ENCODE measurements around the gene TMEM53.

Gene TMEM53

GRCh38 chr1:44696101-44696500, 21.8 kb upstream of the TMEM53 start:
- no peak overlapping the region for H3K27ac ChIP-seq (ENCODE audit: low read length)
- H3K36me3 ChIP-seq (ENCODE audit: control insufficient read depth, low read depth, low read length): no peaks in the 10 kb centered on the region
- no peaks in the 10 kb centered on the region for H3K27me3 ChIP-seq (ENCODE audit: control insufficient read depth, insufficient read depth, low read length)
- H3K4me1 ChIP-seq (ENCODE audit: control insufficient read depth, low read depth, low read length): no peaks in the 10 kb centered on the region
- no peak overlapping the region for H3K9ac ChIP-seq (ENCODE audit: low read length)
- no peak overlapping the region for H3K4me3 ChIP-seq (ENCODE audit: low read length)
- H3K9me3 ChIP-seq (ENCODE audit: control insufficient read depth, low read depth, low read length): no peaks in the 10 kb centered on the region

DNA sequence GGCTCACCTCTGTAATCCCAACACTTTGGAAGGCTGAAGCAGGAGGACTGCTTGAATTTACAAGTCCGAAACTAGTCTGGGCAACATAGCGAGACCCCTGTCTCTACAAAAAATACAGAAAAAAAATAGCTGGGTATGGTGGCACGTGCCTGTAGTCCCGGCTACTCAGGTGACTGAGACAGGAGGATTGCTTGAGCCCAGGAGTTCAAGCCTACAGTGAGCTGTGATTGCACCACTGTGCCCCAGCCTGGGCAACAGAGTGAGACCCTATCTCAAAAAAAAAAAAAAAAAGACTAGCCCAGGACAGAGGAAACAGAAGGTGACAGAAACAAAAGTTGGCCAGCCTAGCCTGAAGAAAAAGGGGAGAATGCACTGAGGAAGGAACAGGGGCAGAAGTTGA, 21.4 kb upstream of the TMEM53 start:
- H3K27me3 ChIP-seq (ENCODE audit: control insufficient read depth, insufficient read depth, low read length): no peaks in the 10 kb centered on the region
- H3K27ac ChIP-seq (ENCODE audit: low read length): no peak overlapping the region
- no peak overlapping the region for H3K4me3 ChIP-seq (ENCODE audit: low read length)
- H3K36me3 ChIP-seq (ENCODE audit: control insufficient read depth, low read depth, low read length): no peaks in the 10 kb centered on the region
- H3K9ac ChIP-seq (ENCODE audit: low read length): no peak overlapping the region
- no peaks in the 10 kb centered on the region for H3K9me3 ChIP-seq (ENCODE audit: control insufficient read depth, low read depth, low read length)
- H3K4me1 ChIP-seq (ENCODE audit: control insufficient read depth, low read depth, low read length): no peaks in the 10 kb centered on the region

GRCh38 chr1:44694863-44695478, 20.7 kb upstream of the TMEM53 start:
- no peaks in the 10 kb centered on the region for H3K27me3 ChIP-seq (ENCODE audit: control insufficient read depth, insufficient read depth, low read length)
- no peaks in the 10 kb centered on the region for H3K4me1 ChIP-seq (ENCODE audit: control insufficient read depth, low read depth, low read length)
- H3K9ac ChIP-seq (ENCODE audit: low read length): no peak overlapping the region
- H3K36me3 ChIP-seq (ENCODE audit: control insufficient read depth, low read depth, low read length): no peaks in the 10 kb centered on the region
- H3K9me3 ChIP-seq (ENCODE audit: control insufficient read depth, low read depth, low read length): no peaks in the 10 kb centered on the region
- no peak overlapping the region for H3K4me3 ChIP-seq (ENCODE audit: low read length)
- H3K27ac ChIP-seq (ENCODE audit: low read length): no peak overlapping the region

GRCh38 chr1:44693900-44694299, 19.6 kb upstream of the TMEM53 start:
- no peaks in the 10 kb centered on the region for H3K27me3 ChIP-seq (ENCODE audit: control insufficient read depth, insufficient read depth, low read length)
- no peak overlapping the region for H3K4me3 ChIP-seq (ENCODE audit: low read length)
- no peaks in the 10 kb centered on the region for H3K9me3 ChIP-seq (ENCODE audit: control insufficient read depth, low read depth, low read length)
- H3K27ac ChIP-seq (ENCODE audit: low read length): no peak overlapping the region
- no peak overlapping the region for H3K9ac ChIP-seq (ENCODE audit: low read length)
- peaks cover 6% of the 10 kb centered on the region for H3K4me1 ChIP-seq (ENCODE audit: control insufficient read depth, low read depth, low read length)
- no peaks in the 10 kb centered on the region for H3K36me3 ChIP-seq (ENCODE audit: control insufficient read depth, low read depth, low read length)

DNA sequence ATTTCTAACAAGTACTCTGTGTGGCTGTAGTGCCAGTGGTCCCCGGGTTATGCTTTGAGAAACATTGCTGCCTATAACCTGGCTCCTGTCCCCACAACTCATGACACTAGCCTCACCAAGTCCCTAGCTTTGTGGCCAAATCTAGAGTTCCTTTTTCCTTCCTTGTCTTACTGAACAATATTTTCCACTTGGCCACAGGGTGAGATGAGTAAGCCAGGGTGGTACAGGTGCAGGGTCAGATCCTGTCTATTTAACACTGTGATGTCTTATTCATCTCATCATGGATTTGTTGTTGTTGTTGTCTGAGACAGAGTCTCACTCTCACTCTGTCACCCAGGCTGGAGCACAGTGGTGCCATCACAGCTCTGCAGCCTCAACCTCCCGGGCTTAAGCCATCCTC, 18.9 kb upstream of the TMEM53 start:
- Histone ChIP-seq H3K4me1 (ENCODE audit: control insufficient read depth, low read depth, low read length) (peaks cover 6% of the 10 kb centered on the region), H3K36me3 (ENCODE audit: control insufficient read depth, low read depth, low read length) (no peaks in the 10 kb centered on the region), H3K9me3 (ENCODE audit: control insufficient read depth, low read depth, low read length) (no peaks in the 10 kb centered on the region), H3K27me3 (ENCODE audit: control insufficient read depth, insufficient read depth, low read length) (no peaks in the 10 kb centered on the region), H3K27ac (ENCODE audit: low read length) (no peak overlapping the region), H3K9ac (ENCODE audit: low read length) (no peak overlapping the region), H3K4me3 (ENCODE audit: low read length) (no peak overlapping the region)

- no peak overlapping the region for H3K4me3 ChIP-seq (ENCODE audit: low read length)
- no peaks in the 10 kb centered on the region for H3K9me3 ChIP-seq (ENCODE audit: control insufficient read depth, low read depth, low read length)
- H3K4me1 ChIP-seq (ENCODE audit: control insufficient read depth, low read depth, low read length): peaks cover 6% of the 10 kb centered on the region
- no peak overlapping the region for H3K9ac ChIP-seq (ENCODE audit: low read length)
- H3K27me3 ChIP-seq (ENCODE audit: control insufficient read depth, insufficient read depth, low read length): no peaks in the 10 kb centered on the region
- H3K27ac ChIP-seq (ENCODE audit: low read length): no peak overlapping the region
- no peaks in the 10 kb centered on the region for H3K36me3 ChIP-seq (ENCODE audit: control insufficient read depth, low read depth, low read length)
Measured at GRCh38 chr1:44689447-44689765, 15.1 kb upstream of the TMEM53 start.

DNA sequence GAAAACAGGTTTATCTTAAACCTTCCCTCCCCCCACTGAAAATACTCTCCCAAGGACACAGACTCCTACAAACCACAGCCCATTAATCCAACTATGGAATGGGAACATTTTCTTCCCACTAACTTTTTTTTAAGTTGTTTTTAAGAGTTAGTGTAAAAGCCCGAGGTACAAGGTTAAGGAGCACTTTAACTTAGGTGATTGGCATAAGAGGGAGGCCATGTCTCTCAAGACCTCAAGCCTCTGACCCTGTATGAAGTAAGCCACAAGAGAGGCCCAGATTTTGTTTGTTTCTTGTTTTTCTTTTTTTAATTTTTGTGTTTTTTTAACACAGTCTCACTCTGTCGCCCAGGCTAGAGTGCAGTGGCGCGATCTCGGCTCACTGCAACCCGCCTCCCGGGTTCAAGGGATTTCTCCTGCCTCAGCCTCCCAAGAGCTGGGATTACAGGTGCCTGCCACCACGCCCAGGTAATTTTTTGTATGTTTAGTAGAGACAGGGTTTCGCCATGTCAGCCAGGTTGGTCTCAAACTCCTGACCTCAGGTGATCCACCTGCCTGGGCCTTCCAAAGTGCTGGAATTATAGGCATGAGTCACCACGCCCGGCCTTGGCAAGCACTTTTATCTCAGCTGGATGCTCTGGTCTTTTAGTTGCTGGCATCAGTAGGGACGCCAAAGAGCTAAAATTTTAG, 14.6 kb upstream of the TMEM53 start:
- no peak overlapping the region for H3K27ac ChIP-seq (ENCODE audit: low read length)

DNA sequence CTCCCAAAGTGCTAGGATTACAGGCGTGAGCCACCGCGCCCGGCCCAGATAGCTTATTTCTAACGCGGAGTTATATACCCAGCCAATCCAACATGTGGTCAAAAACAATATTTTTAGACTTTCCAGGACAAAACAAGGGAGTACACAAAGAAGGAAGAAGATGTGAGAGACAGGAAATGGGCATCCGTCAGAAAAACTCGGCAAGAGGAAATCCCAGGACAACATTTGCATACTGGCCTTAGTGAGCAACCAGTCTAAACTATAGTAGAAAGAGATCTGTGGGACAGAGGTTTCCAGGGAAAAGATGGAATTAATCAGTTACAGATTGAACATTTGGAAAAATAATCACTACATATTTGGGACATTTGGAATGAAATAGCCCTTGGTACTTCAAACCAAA, 11.6 kb upstream of the TMEM53 start:
- no peak overlapping the region for H3K9ac ChIP-seq (ENCODE audit: low read length)

More for the DNA sequence above, 14.6 kb upstream of the TMEM53 start:
- Histone ChIP-seq H3K36me3 (ENCODE audit: control insufficient read depth, low read depth, low read length) (no peaks in the 10 kb centered on the region), H3K4me3 (ENCODE audit: low read length) (no peak overlapping the region), H3K4me1 (ENCODE audit: control insufficient read depth, low read depth, low read length) (peaks cover 6% of the 10 kb centered on the region), H3K27me3 (ENCODE audit: control insufficient read depth, insufficient read depth, low read length) (no peaks in the 10 kb centered on the region), H3K9ac (ENCODE audit: low read length) (no peak overlapping the region), H3K9me3 (ENCODE audit: control insufficient read depth, low read depth, low read length) (no peaks in the 10 kb centered on the region)

DNA sequence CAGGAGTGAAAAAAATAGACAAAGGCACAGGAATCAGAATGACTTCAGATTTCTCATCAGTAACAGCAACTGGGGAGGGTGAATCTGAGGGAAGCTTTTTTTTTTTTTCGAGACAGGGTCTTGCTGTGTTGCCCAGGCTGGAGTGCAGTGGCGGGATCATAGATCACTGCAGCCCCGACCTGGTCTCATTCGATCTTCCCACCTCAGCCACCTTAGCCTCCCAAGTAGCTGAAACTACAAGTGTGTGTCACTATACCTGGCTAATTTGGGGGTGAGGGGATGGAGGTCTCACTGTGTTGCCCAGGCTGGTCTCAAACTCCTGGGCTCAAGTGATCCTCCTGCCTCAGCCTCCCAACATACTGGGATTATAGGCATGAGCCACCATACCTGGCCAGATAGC, 10.9 kb upstream of the TMEM53 start:
- no peak overlapping the region for H3K4me3 ChIP-seq (ENCODE audit: low read length)
- H3K27me3 ChIP-seq (ENCODE audit: control insufficient read depth, insufficient read depth, low read length): no peaks in the 10 kb centered on the region
- no peak overlapping the region for H3K27ac ChIP-seq (ENCODE audit: low read length)
- no peaks in the 10 kb centered on the region for H3K36me3 ChIP-seq (ENCODE audit: control insufficient read depth, low read depth, low read length)
- no peak overlapping the region for H3K9ac ChIP-seq (ENCODE audit: low read length)
- H3K4me1 ChIP-seq (ENCODE audit: control insufficient read depth, low read depth, low read length): peaks cover 13% of the 10 kb centered on the region
- no peaks in the 10 kb centered on the region for H3K9me3 ChIP-seq (ENCODE audit: control insufficient read depth, low read depth, low read length)

More for the DNA sequence above, 11.6 kb upstream of the TMEM53 start:
- Histone ChIP-seq H3K36me3 (ENCODE audit: control insufficient read depth, low read depth, low read length) (no peaks in the 10 kb centered on the region), H3K27me3 (ENCODE audit: control insufficient read depth, insufficient read depth, low read length) (no peaks in the 10 kb centered on the region), H3K4me1 (ENCODE audit: control insufficient read depth, low read depth, low read length) (peaks cover 13% of the 10 kb centered on the region), H3K9me3 (ENCODE audit: control insufficient read depth, low read depth, low read length) (no peaks in the 10 kb centered on the region), H3K4me3 (ENCODE audit: low read length) (no peak overlapping the region), H3K27ac (ENCODE audit: low read length) (no peak overlapping the region)

- no peak overlapping the region for H3K27ac ChIP-seq (ENCODE audit: low read length)
- peaks cover 13% of the 10 kb centered on the region for H3K4me1 ChIP-seq (ENCODE audit: control insufficient read depth, low read depth, low read length)
- no peaks in the 10 kb centered on the region for H3K36me3 ChIP-seq (ENCODE audit: control insufficient read depth, low read depth, low read length)
- no peak overlapping the region for H3K4me3 ChIP-seq (ENCODE audit: low read length)
- H3K9me3 ChIP-seq (ENCODE audit: control insufficient read depth, low read depth, low read length): no peaks in the 10 kb centered on the region
- H3K9ac ChIP-seq (ENCODE audit: low read length): no peak overlapping the region
- H3K27me3 ChIP-seq (ENCODE audit: control insufficient read depth, insufficient read depth, low read length): no peaks in the 10 kb centered on the region
Measured at GRCh38 chr1:44684525-44684924, 10.2 kb upstream of the TMEM53 start.

- Histone ChIP-seq H3K27me3 (ENCODE audit: control insufficient read depth, insufficient read depth, low read length) (no peaks in the 10 kb centered on the region), H3K9me3 (ENCODE audit: control insufficient read depth, low read depth, low read length) (no peaks in the 10 kb centered on the region), H3K4me1 (ENCODE audit: control insufficient read depth, low read depth, low read length) (peaks cover 7% of the 10 kb centered on the region), H3K9ac (ENCODE audit: low read length) (no peak overlapping the region), H3K36me3 (ENCODE audit: control insufficient read depth, low read depth, low read length) (no peaks in the 10 kb centered on the region), H3K27ac (ENCODE audit: low read length) (no peak overlapping the region), H3K4me3 (ENCODE audit: low read length) (no peak overlapping the region)
Measured at GRCh38 chr1:44682883-44683265, 8.6 kb upstream of the TMEM53 start.

All from iPS-18a (cell line).